H1 (cell line): ENCODE data around the gene LCE1D. TPM values are rescaled to one million over a fixed set of nuclear protein-coding genes. Genes with fewer than 3 reads are reported as not detected.

ENCODE experiments used
- CTCF ChIA-PET: fragments of 300-600 bp; sonication (Branson Sonifier 250); formaldehyde crosslinking; loops from one replicate; lab custom pipeline; 2021; ENCODE audit not compliant: partially characterized antibody; lab: Charles Lee
- POLR2A ChIA-PET: fragments of 300-600 bp; sonication (Branson Sonifier 250); formaldehyde crosslinking; loops from one replicate; lab custom pipeline; 2021; ENCODE audit warnings: inconsistent platforms; ENCODE audit not compliant: partially characterized antibody; lab: Charles Lee
- DNase-seq, 2 experiments: peaks; one replicate each; pipeline versions ENCODE4 v3.0.0 to v3.0.0-alpha.2; 2010 to 2022; ENCODE audit warnings: low spot score in 2 of 2, low read depth in 1 of 2, mixed read lengths in 1 of 2
- FAIRE-seq: peaks from 2 replicates; lab custom pipeline; 2011; peaks lifted over from hg19 to GRCh38; lab: Jason Lieb, UNC
- H2AFZ ChIP-seq: 2 replicates; pipeline ENCODE4 v1.8.1; 2012; ENCODE audit warnings: low read length, inconsistent platforms
- H2AK5ac ChIP-seq: 2 replicates; pipeline ENCODE4 v1.6.1; 2013; ENCODE audit warnings: low read depth, low read length
- H2BK120ac ChIP-seq: replicated peaks from 2 replicates; pipeline ENCODE3; 2013; ENCODE audit warnings: low read depth, low read length, inconsistent platforms
- H2BK12ac ChIP-seq: 2 replicates; pipeline ENCODE4 v1.6.1; 2013; ENCODE audit warnings: low read depth, low read length
- H2BK15ac ChIP-seq: 2 replicates; pipeline ENCODE4 v1.6.1; 2013; ENCODE audit warnings: low read length
- H2BK20ac ChIP-seq: 2 replicates; pipeline ENCODE4 v1.6.1; 2013; ENCODE audit warnings: low read length
- H2BK5ac ChIP-seq: 2 replicates; pipeline ENCODE4 v1.6.1; 2013; ENCODE audit warnings: low read depth, low read length
- H3K14ac ChIP-seq: 2 replicates; pipeline ENCODE4 v1.6.1; 2013; ENCODE audit warnings: inconsistent platforms; ENCODE audit not compliant: insufficient read length
- H3K18ac ChIP-seq: 2 replicates; pipeline ENCODE4 v1.6.1; 2013; ENCODE audit warnings: low read length; ENCODE audit errors: extremely low read depth
- H3K23ac ChIP-seq: 2 replicates; pipeline ENCODE4 v1.6.1; 2013; ENCODE audit warnings: inconsistent platforms; ENCODE audit not compliant: insufficient read length
- H3K23me2 ChIP-seq: 2 replicates; pipeline ENCODE4 v1.6.1; 2013; ENCODE audit warnings: low read depth, low read length
- H3K27ac ChIP-seq: 2 replicates; pipeline ENCODE4 v1.6.1; 2011; ENCODE audit warnings: low read depth, low read length, inconsistent platforms
- H3K27me3 ChIP-seq, 4 experiments: replicated peaks in 1 of 4; 1 replicate in 1 of 4; 2 replicates in 3 of 4; pipeline versions ENCODE4 v1.6.1 to v1.8.1; 2011 to 2013; ENCODE audit warnings: low read length in 3 of 4, mild to moderate bottlenecking in 3 of 4, inconsistent platforms in 2 of 4, mixed read lengths in 2 of 4, moderate library complexity in 1 of 4; ENCODE audit not compliant: control insufficient read depth in 3 of 4, insufficient read depth in 3 of 4; ENCODE audit errors: extremely low read depth in 1 of 4
- H3K36me3 ChIP-seq, 4 experiments: 2 replicates each; pipeline versions ENCODE4 v1.6.1 to v1.8.1; 2011 to 2013; ENCODE audit warnings: mild to moderate bottlenecking in 4 of 4, low read length in 3 of 4, moderate library complexity in 2 of 4, control low read depth in 1 of 4, inconsistent platforms in 1 of 4; ENCODE audit not compliant: insufficient read depth in 4 of 4, control insufficient read depth in 2 of 4
- H3K4ac ChIP-seq: replicated peaks from 2 replicates; pipeline ENCODE3; 2013; ENCODE audit warnings: low read length, low read depth, mixed read lengths, inconsistent platforms; ENCODE audit not compliant: insufficient read length
- H3K4me1 ChIP-seq, 4 experiments: replicated peaks in 1 of 4; 1 replicate in 1 of 4; 2 replicates in 3 of 4; pipeline versions ENCODE4 v1.6.1 to v1.8.1; 2011 to 2013; ENCODE audit warnings: low read length in 3 of 4, inconsistent platforms in 2 of 4, mixed read lengths in 1 of 4; ENCODE audit not compliant: insufficient read depth in 4 of 4, control insufficient read depth in 3 of 4
- H3K4me2 ChIP-seq, 2 experiments: 2 replicates each; pipeline versions ENCODE4 v1.6.1 to v1.8.1; 2011 to 2013; ENCODE audit warnings: low read depth in 2 of 2, low read length in 2 of 2, control low read depth in 1 of 2, inconsistent platforms in 1 of 2, mild to moderate bottlenecking in 1 of 2; ENCODE audit not compliant: insufficient read depth in 1 of 2
- H3K4me3 ChIP-seq, 4 experiments: fragments of 200-600, 300-600 bp in 1 of 4; sonication (generic), shearing (Covaris generic), sonication (Bioruptor Twin) in 1 of 4; 2 replicates each; pipeline versions ENCODE4 v1.5.1 to v1.8.1; 2011 to 2016; ENCODE audit warnings: low read length in 4 of 4, low read depth in 3 of 4, control low read depth in 2 of 4, inconsistent platforms in 2 of 4, mild to moderate bottlenecking in 2 of 4, mixed read lengths in 1 of 4, moderate library complexity in 1 of 4; ENCODE audit not compliant: insufficient read depth in 2 of 4; ENCODE audit errors: extremely low read depth in 1 of 4
- H3K56ac ChIP-seq: replicated peaks from 2 replicates; pipeline ENCODE3; 2013; ENCODE audit warnings: low read depth, mild to moderate bottlenecking, mixed read lengths, low read length, inconsistent platforms; ENCODE audit not compliant: insufficient read length
- H3K79me1 ChIP-seq: 2 replicates; pipeline ENCODE4 v1.6.1; 2013; ENCODE audit warnings: low read depth, low read length, control low read depth
- H3K79me2 ChIP-seq, 2 experiments: 2 replicates each; pipeline versions ENCODE4 v1.6.1 to v1.8.1; 2012 to 2013; ENCODE audit warnings: low read length in 2 of 2, mild to moderate bottlenecking in 2 of 2, inconsistent platforms in 1 of 2; ENCODE audit not compliant: insufficient read depth in 2 of 2, control insufficient read depth in 1 of 2
- H3K9ac ChIP-seq, 4 experiments: replicated peaks in 1 of 4; 1 replicate in 1 of 4; 2 replicates in 3 of 4; pipeline versions ENCODE4 v1.6.1 to v1.8.1; 2011 to 2013; ENCODE audit warnings: low read depth in 3 of 4, low read length in 3 of 4, control low read depth in 2 of 4, mild to moderate bottlenecking in 2 of 4, moderate library complexity in 2 of 4, inconsistent platforms in 1 of 4; ENCODE audit errors: extremely low read depth in 1 of 4
- H3K9me3 ChIP-seq, 2 experiments: 2 replicates each; pipeline versions ENCODE4 v1.6.1 to v1.8.1; 2012 to 2013; ENCODE audit warnings: mild to moderate bottlenecking in 2 of 2, moderate library complexity in 2 of 2, control low read depth in 1 of 2, inconsistent platforms in 1 of 2, low read depth in 1 of 2, low read length in 1 of 2, mixed read lengths in 1 of 2; ENCODE audit not compliant: insufficient read depth in 2 of 2
- H4K20me1 ChIP-seq, 2 experiments: replicated peaks in 1 of 2; 2 replicates each; pipeline versions ENCODE3 to v1.8.1; 2011 to 2013; ENCODE audit warnings: inconsistent platforms in 2 of 2, low read length in 2 of 2, mild to moderate bottlenecking in 1 of 2; ENCODE audit not compliant: insufficient read depth in 2 of 2, control insufficient read depth in 1 of 2
- H4K5ac ChIP-seq: 2 replicates; pipeline ENCODE4 v1.6.1; 2013; ENCODE audit warnings: low read length, low read depth, mixed read lengths, inconsistent platforms; ENCODE audit not compliant: insufficient read length
- H4K8ac ChIP-seq: 2 replicates; pipeline ENCODE4 v1.8.0; 2013; ENCODE audit warnings: mild to moderate bottlenecking, moderate library complexity, low read length, inconsistent platforms; ENCODE audit not compliant: insufficient read depth; ENCODE audit errors: extremely low read depth
- H4K91ac ChIP-seq: replicated peaks from 2 replicates; pipeline ENCODE3; 2013; ENCODE audit warnings: low read length, mixed read lengths, inconsistent platforms; ENCODE audit not compliant: insufficient read length
- BACH1 ChIP-seq: IDR thresholded peaks from 2 replicates; pipeline ENCODE4 v1.6.1; 2012; ENCODE audit warnings: low read length, improper control_type of control experiment
- CTCF ChIP-seq, 3 experiments: IDR thresholded peaks; 1 replicate in 2 of 3; 2 replicates in 1 of 3; pipeline versions ENCODE4 v1.5.1 to v1.6.1; 2011; ENCODE audit warnings: low read length in 3 of 3, mild to moderate bottlenecking in 3 of 3, inconsistent platforms in 2 of 3, low read depth in 1 of 3, moderate library complexity in 1 of 3; ENCODE audit not compliant: insufficient read depth in 1 of 3; ENCODE audit errors: control extremely low read depth in 1 of 3
- SP4 ChIP-seq: IDR thresholded peaks from 2 replicates; pipeline ENCODE4 v1.6.1; 2012; ENCODE audit warnings: low read length, inconsistent platforms
- WGBS, 2 experiments: shearing (Covaris generic) in 1 of 2; methylation state at CpG; one replicate each; pipeline versions ENCODE4 v1.1.6 to v1.1.7; 2013 to 2015; ENCODE audit warnings: low lambda C conversion rate in 2 of 2, mixed read lengths in 2 of 2, inconsistent platforms in 1 of 2, low coverage in 1 of 2, missing lambda C conversion rate in 1 of 2; ENCODE audit not compliant: insufficient replicate concordance in 2 of 2, insufficient coverage in 1 of 2, insufficient read length in 1 of 2; ENCODE audit errors: extremely low coverage in 1 of 2, missing lambda C conversion rate in 1 of 2; 5-methylcytosine and 5-hydroxymethylcytosine counted together
- polyA plus RNA-seq, 7 experiments: library from polyadenylated mRNA; depleted of rRNA in 3 of 7; stranded (reverse) in 5 of 7; unstranded in 2 of 7; fragments of >200 nt in 5 of 7; fragments of 200-250 nt in 2 of 7; gene quantifications; 1 replicate in 5 of 7; 2 replicates in 1 of 7; 4 replicates in 1 of 7; pipeline versions ENCODE4 v1.2.1 to v1.2.3, GENCODE V29; 2011 to 2013; ENCODE audit warnings: missing spikeins in 2 of 7, mixed read lengths in 2 of 7
- total RNA-seq: library from RNA; stranded (reverse); fragmentation: NEBNext Ultra II Directional; extraction: Animal tissue kit (Norgen Biotek cat#: 25700); gene quantifications from 2 replicates; pipeline ENCODE4 v1.2.1, GENCODE V29; 2021

Gene LCE1D
- total and polyA plus RNA-seq, 2 of the 8 experiments (the other 6 are each of a cell fraction or from before 2014, with no cell fraction given): not detected

DNA sequence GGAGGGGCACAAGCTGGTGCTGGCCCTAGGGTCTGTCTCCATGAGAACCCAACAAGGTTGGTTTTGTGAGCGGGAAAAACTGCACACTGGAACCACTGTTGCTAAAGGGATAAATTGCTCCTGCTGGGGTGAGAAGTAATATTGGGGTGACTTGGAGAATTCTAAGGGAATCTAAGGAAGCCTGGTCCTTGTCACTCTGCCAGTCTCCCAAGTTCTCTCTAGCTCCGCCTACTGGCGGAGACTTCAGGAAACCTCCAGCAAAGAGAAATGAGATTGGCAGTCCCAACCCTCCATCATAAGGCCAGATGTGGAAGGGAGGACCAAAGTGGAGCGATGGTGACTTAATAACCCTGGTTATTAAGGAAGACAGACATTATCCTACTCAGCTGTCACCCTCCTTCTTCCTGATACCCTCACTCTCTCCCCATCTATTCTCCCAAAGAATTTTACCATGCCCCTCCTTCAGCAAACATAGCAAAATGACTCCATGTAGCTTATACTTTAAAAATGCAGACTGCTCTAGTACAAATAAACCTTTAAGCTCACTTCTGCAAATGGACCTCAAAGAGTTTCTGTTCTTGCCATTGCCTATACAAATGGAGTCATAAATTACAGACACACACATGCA lies 18.9 kb upstream of the LCE1D start:
- Histone ChIP-seq H4K20me1 (no peaks in the 10 kb centered on the region), H3K79me2 (no peaks in the 10 kb centered on the region), H3K23me2 (no peaks in the 10 kb centered on the region), H2AFZ (no peak overlapping the region), H2BK12ac (no peak overlapping the region), H3K9me3 (peaks cover 58 to 70% of the 10 kb centered on the region in 2 experiments), H3K36me3 (no peaks in the 10 kb centered on the region), H2BK20ac (no peak overlapping the region), H3K79me1 (no peaks in the 10 kb centered on the region), H2AK5ac (no peak overlapping the region), H3K4me3 (no peak overlapping the region), H3K4ac (no peak overlapping the region), H3K14ac (no peak overlapping the region), H4K91ac (no peak overlapping the region), H4K5ac (no peak overlapping the region), H3K27me3 (peaks cover 0 to 1% (median 0%) of the 10 kb centered on the region in 4 experiments; a peak in 1 of 7 replicates), H3K18ac (no peak overlapping the region), H4K8ac (no peak overlapping the region), H2BK120ac (no peak overlapping the region), H3K4me2 (no peak overlapping the region), H3K9ac (no peak overlapping the region), H2BK5ac (no peak overlapping the region), H3K27ac (no peak overlapping the region), H2BK15ac (no peak overlapping the region), H3K4me1 (no peaks in the 10 kb centered on the region), H3K23ac (no peak overlapping the region), H3K56ac (no peak overlapping the region)
- CTCF ChIA-PET: no interaction called here
- no peak for DNase-seq
- TF ChIP-seq SP4: no peak
- peak in 1 of 3 experiments; percentile 15; a peak in 1 of 4 replicates for TF ChIP-seq CTCF (IDR thresholded peaks at IDR 0.05; ENCODE audit: control extremely low read depth in 1 of 3, insufficient read depth in 1 of 3, low read depth in 1 of 3, low read length in 3 of 3)
- TF ChIP-seq BACH1: no peak
- POLR2A ChIA-PET: no interaction called here
- 58% methylated on average over 4 of the region's 4 CpGs; no CpG with 5 or more reads in 1 of the 2 experiments for WGBS, 2 experiments
- no peak for FAIRE-seq
